ENCODE measurements around the gene VSTM2B. TPM values are rescaled to one million over a fixed set of nuclear protein-coding genes. Genes with fewer than 3 reads are reported as not detected.

The VSTM2B gene
- polyA plus RNA-seq, 1 of the 3 experiments (the other 2 are of a cell fraction) = not detected

GRCh38 chr19:29503140-29503758 lies 22.5 kb upstream of the VSTM2B start:
- Histone ChIP-seq H3K4me2 (no peak overlapping the region), H3K9ac (no peak overlapping the region), H3K27ac (ENCODE audit: low read depth in 2 of 2, low read length in 1 of 2) (no peak overlapping the region), H3K79me2 (ENCODE audit: insufficient read depth) (no peaks in the 10 kb centered on the region), H3K9me3 (no peaks in the 10 kb centered on the region), H3K4me1 (ENCODE audit: control insufficient read depth in 1 of 2, insufficient read depth in 2 of 2, low read depth in 1 of 2, low read length in 1 of 2) (peaks cover 0 to 2% of the 10 kb centered on the region in 2 experiments; a peak in 1 of 4 replicates), H2AFZ (ENCODE audit: low read depth) (no peak overlapping the region), H3K9me2 (no peaks in the 10 kb centered on the region), H3K27me3 (ENCODE audit: insufficient read depth) (peaks cover 16% of the 10 kb centered on the region), H3F3A (replicated peaks; ENCODE audit: insufficient read depth) (no peaks in the 10 kb centered on the region), H3K36me3 (replicated peaks in 1 of 2; ENCODE audit: control insufficient read depth in 1 of 2, insufficient read depth in 2 of 2, low read length in 1 of 2) (no peaks in the 10 kb centered on the region), H4K20me1 (ENCODE audit: insufficient read depth) (no peaks in the 10 kb centered on the region), H3K4me3 (ENCODE audit: low read depth in 2 of 2, low read length in 1 of 2) (no peak overlapping the region)
- no peak for DNase-seq
- WGBS (ENCODE audit: low lambda C conversion rate) = 7% methylated on average over 12 of the region's 12 CpGs
- ChIA-PET POLR2A (no interaction called here), CTCF (interaction anchor here (1.1 to 1.7 kb wide), 2 partner anchors 25 kb away, joined by 3 to 5 read pairs; no protein-coding TSS in a partner anchor)
- TF ChIP-seq NRF1 (IDR thresholded peaks at IDR 0.05; ENCODE audit: low read depth, low read length) (no peak), TCF12 (IDR thresholded peaks at IDR 0.05) (no peak), NFIC (IDR thresholded peaks at IDR 0.05; ENCODE audit: borderline replicate concordance) (no peak), MXI1 (IDR thresholded peaks at IDR 0.05; ENCODE audit: low read depth, low read length) (no peak), YY1 (IDR thresholded peaks at IDR 0.05; ENCODE audit: low read depth) (no peak), FOXM1 (IDR thresholded peaks at IDR 0.05; ENCODE audit: low read depth) (no peak), RXRA (IDR thresholded peaks at IDR 0.05; ENCODE audit: borderline replicate concordance, low read depth) (no peak)

GRCh38 chr19:29503785-29504184 lies 22.0 kb upstream of the VSTM2B start:
- WGBS (ENCODE audit: low lambda C conversion rate) = 5% methylated on average over 10 of the region's 10 CpGs
- H3K9ac ChIP-seq = no peak overlapping the region
- no peak overlapping the region for H3K4me2 ChIP-seq
- no peaks in the 10 kb centered on the region for H4K20me1 ChIP-seq (ENCODE audit: insufficient read depth)
- no peak overlapping the region for H3K4me3 ChIP-seq (ENCODE audit: low read depth in 2 of 2, low read length in 1 of 2)
- H3K36me3 ChIP-seq (replicated peaks in 1 of 2; ENCODE audit: control insufficient read depth in 1 of 2, insufficient read depth in 2 of 2, low read length in 1 of 2) = no peaks in the 10 kb centered on the region
- H3K27me3 ChIP-seq (ENCODE audit: insufficient read depth) = peaks cover 11% of the 10 kb centered on the region; the same call in 1 of the 2 replicates
- DNase-seq = no peak
- TF ChIP-seq GABPA (IDR thresholded peaks at IDR 0.05; ENCODE audit: low read depth) (no peak), CTCF (IDR thresholded peaks at IDR 0.05) (no peak), NRF1 (IDR thresholded peaks at IDR 0.05; ENCODE audit: low read depth, low read length) (no peak), ELF1 (IDR thresholded peaks at IDR 0.05) (no peak), MAX (IDR thresholded peaks at IDR 0.05; ENCODE audit: low read depth) (no peak), GATA2 (CRISPR knock-in tag; IDR thresholded peaks at IDR 0.05) (no peak)
- H3K79me2 ChIP-seq (ENCODE audit: insufficient read depth) = no peaks in the 10 kb centered on the region
- CTCF ChIA-PET = interaction anchor here (1.1 to 1.7 kb wide), 2 partner anchors 24 to 25 kb away, joined by 3 to 5 read pairs; no protein-coding TSS in a partner anchor
- peaks cover 0 to 2% of the 10 kb centered on the region in 2 experiments; a peak in 1 of 4 replicates for H3K4me1 ChIP-seq (ENCODE audit: control insufficient read depth in 1 of 2, insufficient read depth in 2 of 2, low read depth in 1 of 2, low read length in 1 of 2)
- H3F3A ChIP-seq (replicated peaks; ENCODE audit: insufficient read depth) = no peaks in the 10 kb centered on the region
- POLR2A ChIA-PET = no interaction called here
- H2AFZ ChIP-seq (ENCODE audit: low read depth) = no peak overlapping the region
- H3K27ac ChIP-seq (ENCODE audit: low read depth in 2 of 2, low read length in 1 of 2) = no peak overlapping the region
- H3K9me3 ChIP-seq = no peaks in the 10 kb centered on the region
- H3K9me2 ChIP-seq = no peaks in the 10 kb centered on the region
